GM18907 (cell line): ENCODE measurements around the gene RALGPS1.

Source experiments
- ATAC-seq: cut with Tn5 transposase; IDR thresholded peaks from one replicate; pipeline ENCODE4 v1.9.1; 2021; ENCODE audit warnings: mild to moderate bottlenecking, moderate library complexity; ENCODE audit not compliant: unreplicated experiment

RALGPS1 gene

GRCh38 chr9:127233989-127234388 lies 319.4 kb downstream of the RALGPS1 start:
- no peak for ATAC-seq

- no peak for ATAC-seq
Observed at GRCh38 chr9:127237801-127238200, 323.2 kb downstream of the RALGPS1 start.

- no peak for ATAC-seq
Observed at GRCh38 chr9:127241354-127241753, 326.8 kb downstream of the RALGPS1 start.

GRCh38 chr9:127244609-127245601 lies 330.3 kb downstream of the RALGPS1 start:
- ATAC-seq, result peak; percentile 99

GRCh38 chr9:127245637-127246164 lies 331.1 kb downstream of the RALGPS1 start:
- no peak for ATAC-seq

- no peak for ATAC-seq
Observed at GRCh38 chr9:127248241-127248640, 333.7 kb downstream of the RALGPS1 start.

GRCh38 chr9:127249877-127250276 lies 335.3 kb downstream of the RALGPS1 start:
- no peak for ATAC-seq

GRCh38 chr9:127250896-127251391 lies 336.4 kb downstream of the RALGPS1 start:
- ATAC-seq, result no peak

- ATAC-seq, result no peak
Observed at GRCh38 chr9:127252410-127253318, 338.1 kb downstream of the RALGPS1 start.

- no peak for ATAC-seq
Observed at GRCh38 chr9:127253446-127253845, 338.9 kb downstream of the RALGPS1 start.

- ATAC-seq, result no peak
Observed at GRCh38 chr9:127255692-127256091, 341.1 kb downstream of the RALGPS1 start.

- ATAC-seq, result no peak
Observed at GRCh38 chr9:127256324-127256723, 341.7 kb downstream of the RALGPS1 start.

GRCh38 chr9:127258606-127259471 lies 344.3 kb downstream of the RALGPS1 start:
- no peak for ATAC-seq

GRCh38 chr9:127262602-127263001 lies 348.0 kb downstream of the RALGPS1 start:
- no peak for ATAC-seq

- no peak for ATAC-seq
Observed at GRCh38 chr9:127263237-127263636, 348.7 kb downstream of the RALGPS1 start.

GRCh38 chr9:127263664-127264063 lies 349.1 kb downstream of the RALGPS1 start:
- no peak for ATAC-seq

- ATAC-seq, result no peak
Observed at GRCh38 chr9:127264462-127265219, 350.1 kb downstream of the RALGPS1 start, which contains the start of gene GARNL3. Gene GARNL3, plus strand, starts transcription at chr9:127264774. Its CDS starts 104 bp downstream, at chr9:127264878.

GRCh38 chr9:127267793-127268525 lies 353.4 kb downstream of the RALGPS1 start:
- ATAC-seq, result no peak
